Activated CD4-positive, alpha-beta T cell treated with anti-CD3 and anti-CD28 coated beads for 48 hours (primary cell): ENCODE measurements around the gene NCAM1.
A peak's percentile ranks its signal among the peaks of the same experiment; 100 is the strongest.

Source experiments
- DNase-seq: peaks from one replicate; pipeline ENCODE4 v3.0.0-alpha.2; 2020

NCAM1 gene

DNA sequence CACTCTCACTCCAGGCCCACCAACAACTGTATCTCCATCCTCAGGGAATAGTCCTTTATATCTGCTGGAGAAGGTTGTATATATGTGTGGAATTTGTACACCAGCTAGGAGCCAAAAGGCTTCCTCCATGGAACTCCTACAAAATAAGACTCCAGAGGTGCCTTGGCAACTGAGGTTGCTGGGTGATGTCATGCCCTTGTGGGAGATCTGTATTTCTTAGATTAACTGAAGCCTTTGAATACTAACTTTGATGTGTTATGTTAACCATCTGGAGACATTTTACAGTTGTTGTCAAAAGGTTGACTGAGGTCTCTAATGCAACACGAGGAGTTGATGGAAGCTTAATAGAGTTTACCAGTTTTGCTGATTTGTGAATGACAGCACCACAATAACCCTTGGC lies 213.7 kb downstream of the NCAM1 start:
- DNase-seq: no peak

DNA sequence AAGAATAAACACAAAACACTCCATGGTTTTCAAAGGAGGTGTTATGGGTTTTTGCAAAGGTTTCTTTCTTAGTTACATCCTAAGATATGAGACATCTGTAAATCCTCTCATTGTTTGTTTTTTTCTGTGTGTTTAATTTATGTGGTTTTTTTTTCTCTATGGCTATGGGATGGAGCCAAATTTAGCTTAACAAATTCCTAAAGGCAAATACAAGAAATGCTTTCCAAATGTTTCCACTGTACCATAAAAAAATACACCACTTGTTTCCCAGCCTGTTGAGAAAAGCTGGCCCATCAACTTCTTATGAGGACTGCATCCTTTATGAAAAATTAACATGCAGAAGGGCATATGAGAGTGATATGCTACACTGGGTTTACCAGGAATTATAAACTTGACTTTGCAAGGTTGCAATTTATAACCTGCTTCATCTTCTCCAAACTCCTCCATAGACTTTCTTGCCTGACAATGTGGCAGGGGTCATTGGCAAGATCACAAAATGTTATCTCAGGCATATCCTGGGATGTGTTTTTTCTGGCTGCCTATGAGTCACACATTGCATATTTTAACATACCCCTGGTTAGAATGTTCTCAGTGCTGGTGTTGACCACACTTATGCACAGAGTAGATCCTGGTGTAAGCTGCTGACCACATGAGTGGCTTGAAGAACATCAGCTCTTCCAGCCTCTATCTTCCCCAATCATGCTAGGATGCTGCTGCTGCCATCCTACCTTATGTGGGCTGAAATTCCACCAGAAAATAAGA lies 215.6 kb downstream of the NCAM1 start:
- DNase-seq: no peak

DNA sequence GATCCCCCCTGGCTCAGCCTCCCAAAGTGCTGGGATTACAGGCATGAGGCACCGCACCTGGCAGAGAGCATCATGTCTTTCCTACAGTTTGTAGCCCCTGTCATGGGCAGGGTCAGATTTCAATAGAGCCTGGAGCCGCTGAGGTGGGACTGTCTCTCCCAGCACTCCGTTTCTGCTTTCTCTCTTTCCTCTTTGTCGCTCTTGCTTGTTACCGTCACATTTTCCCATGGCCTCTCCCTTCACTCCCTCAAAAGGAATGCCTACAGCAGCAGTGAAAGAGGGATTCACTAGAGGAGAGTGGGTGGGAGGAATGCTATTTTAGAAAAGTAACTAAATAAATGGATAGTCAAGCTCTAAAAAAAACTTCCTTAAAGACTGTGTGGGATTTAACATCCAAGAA lies 216.5 kb downstream of the NCAM1 start:
- no peak for DNase-seq

DNA sequence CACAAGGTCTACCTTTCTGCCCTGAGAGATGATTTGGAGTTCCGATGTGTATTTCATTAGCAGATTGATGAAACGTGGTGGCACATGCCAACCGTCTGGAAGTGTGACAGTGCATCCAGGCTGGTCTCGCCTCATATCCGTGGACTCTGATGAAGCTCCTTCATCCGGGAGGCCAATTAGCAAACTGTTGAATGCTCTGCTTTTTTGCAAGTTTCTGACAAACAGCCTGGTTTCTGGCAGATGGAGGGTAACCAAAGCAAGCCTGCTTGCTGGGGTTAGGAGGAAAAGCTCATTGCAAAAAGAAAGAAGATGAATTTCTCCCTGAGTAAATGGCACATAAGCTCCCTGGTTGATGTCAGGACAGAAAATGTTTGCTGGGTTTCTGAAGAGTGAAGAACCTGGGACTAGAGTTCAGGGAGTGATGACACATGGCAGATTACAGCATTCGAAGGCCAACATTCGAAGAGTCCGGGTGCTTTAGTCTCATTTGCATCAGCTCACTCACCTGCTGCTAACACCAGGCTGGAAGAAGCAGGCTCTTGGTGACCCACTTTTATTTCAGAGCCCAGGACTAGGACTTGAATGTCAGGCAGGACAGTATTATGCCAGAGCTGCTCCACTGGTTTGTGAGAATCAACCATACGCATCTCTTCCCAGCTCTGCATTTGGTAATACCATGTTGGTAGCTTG lies 217.3 kb downstream of the NCAM1 start:
- no peak for DNase-seq

DNA sequence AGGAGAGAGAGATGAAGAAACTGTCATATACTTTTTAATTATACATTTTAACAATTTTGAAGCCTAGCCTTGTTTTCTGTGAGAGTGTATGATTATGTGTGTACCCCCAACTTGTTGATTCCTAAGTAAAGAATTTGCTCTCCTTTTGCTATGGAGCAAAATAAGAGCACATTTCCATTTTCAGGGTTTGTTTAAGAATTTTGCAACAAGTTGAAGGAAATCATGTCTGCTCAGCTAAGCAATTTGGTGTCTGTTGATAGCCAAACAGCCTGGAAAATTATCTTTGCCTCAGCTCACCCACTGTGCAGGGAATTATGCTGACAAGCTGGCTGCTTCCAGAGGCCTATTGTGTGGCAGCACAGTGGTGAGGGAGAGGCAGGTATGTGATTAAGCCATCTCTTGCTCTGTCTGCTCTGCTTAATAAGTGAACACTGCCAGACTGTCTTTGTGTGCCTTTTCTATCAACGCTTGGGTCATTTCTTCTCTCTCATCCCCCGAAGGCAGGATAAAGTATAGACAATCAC lies 218.0 kb downstream of the NCAM1 start:
- DNase-seq: no peak

DNA sequence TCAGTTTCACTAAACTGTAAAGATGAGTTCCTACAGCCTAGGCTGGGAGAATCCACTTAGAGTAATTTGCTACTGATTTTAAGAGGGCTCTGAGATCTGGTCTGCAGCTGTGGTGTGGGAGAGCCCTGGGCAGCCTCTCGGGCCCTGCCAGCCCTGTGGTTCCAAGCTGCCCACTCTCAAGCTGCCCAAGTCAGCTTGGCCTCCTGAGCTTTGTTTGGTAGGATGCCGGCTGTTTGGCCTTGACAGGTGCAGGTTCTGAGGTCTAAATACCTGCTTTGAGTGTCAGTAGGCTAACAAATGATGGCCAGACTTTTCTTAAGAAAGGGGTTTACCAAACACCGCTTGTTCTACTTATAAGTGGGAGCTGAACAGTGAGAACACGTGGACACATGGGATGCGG lies 219.9 kb downstream of the NCAM1 start:
- no peak for DNase-seq

DNA sequence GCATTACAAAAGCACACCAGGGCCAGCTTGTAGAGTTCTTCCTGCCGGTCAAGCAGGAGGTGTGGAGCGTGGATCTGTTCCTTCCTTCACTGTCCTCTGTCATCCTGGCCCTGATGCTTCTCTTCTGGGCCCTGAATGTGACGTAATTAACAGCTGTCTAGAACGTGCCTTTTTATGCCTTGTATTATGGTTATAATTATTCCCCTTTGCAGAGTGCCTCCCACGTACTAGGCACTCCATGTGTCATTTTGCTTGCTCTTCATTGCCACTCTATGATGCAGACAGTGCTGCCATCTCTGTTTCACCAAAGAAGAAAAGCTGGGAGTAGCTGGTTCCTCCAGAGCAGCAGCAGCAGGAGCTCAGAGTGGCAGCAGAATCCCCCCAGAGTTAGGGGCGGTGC lies 221.1 kb downstream of the NCAM1 start:
- no peak for DNase-seq

DNA sequence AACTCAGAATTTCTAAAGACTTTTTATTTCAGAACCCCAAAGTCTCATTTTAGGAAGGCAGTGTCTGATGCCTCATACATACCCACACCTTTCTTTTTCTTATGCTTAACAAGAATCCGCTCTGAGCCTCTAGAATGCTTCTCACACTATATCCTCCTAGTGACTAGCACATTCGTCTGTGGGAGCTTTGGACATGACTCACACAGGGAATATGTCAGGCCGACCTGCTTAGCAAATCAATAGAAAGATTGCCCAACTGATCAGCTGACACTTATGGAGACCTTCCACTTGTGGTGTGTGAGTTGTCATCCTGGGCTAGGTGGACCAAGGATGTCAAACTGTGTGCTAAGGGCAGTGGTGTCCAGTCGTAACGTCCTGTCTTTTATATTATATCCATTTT lies 223.3 kb downstream of the NCAM1 start:
- DNase-seq: no peak

DNA sequence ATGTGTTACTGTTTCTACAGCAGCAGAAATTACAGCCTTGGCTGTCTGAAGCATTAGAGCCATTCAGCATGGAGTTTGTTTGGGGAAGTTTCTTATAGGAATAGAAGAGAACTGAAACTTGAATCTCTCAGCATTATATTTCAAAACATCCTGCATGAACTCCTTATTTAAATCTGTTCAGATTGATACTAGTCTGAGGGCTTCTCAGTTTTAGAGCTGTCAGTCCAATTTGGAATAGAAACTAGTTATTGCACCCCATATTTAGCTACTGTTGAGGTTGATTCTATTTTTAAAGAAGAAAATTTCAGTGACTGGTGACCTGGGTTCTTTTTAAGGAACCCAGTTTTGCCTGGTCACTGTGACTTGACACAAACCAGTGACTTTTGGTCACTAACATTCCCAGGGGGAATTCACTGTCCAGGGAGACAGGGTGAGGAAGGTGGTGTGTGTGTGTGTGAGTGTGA lies 227.2 kb downstream of the NCAM1 start:
- DNase-seq: no peak

DNA sequence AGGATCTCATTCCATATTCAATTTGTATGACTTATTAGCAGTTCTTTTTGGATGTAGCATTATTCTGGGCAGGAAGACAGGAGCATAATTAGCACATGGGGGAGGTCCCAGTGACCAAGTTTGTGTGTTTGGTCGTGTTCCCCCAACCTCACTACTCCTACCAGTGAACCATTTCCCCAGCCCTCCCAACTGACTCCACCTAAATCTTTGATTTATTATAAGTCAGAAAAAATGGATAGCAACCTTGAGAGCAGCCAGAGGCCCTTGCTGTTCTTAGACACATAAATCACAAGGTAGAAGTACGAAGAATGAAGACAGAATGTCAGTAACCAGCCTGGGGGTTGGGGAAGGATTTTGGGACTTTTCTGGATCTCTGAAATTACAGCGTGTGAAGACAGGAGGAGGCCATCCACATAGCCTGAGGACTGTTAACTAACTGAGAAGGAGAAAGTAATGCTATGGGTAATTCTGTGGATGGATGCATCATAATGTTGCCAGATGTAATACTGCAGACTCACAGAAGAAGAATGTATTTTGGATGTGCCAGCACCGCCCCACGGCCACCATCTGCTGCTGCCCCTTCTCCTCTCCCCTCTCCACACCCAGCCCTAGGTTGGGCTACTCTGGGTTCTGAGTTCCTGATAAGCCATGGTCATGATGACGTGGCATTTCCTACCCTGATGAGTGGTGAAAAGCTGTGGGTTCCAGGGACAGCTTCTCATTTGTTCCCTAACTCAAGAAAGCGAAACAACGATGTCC lies 228.9 kb downstream of the NCAM1 start:
- peak; percentile 6 for DNase-seq

DNA sequence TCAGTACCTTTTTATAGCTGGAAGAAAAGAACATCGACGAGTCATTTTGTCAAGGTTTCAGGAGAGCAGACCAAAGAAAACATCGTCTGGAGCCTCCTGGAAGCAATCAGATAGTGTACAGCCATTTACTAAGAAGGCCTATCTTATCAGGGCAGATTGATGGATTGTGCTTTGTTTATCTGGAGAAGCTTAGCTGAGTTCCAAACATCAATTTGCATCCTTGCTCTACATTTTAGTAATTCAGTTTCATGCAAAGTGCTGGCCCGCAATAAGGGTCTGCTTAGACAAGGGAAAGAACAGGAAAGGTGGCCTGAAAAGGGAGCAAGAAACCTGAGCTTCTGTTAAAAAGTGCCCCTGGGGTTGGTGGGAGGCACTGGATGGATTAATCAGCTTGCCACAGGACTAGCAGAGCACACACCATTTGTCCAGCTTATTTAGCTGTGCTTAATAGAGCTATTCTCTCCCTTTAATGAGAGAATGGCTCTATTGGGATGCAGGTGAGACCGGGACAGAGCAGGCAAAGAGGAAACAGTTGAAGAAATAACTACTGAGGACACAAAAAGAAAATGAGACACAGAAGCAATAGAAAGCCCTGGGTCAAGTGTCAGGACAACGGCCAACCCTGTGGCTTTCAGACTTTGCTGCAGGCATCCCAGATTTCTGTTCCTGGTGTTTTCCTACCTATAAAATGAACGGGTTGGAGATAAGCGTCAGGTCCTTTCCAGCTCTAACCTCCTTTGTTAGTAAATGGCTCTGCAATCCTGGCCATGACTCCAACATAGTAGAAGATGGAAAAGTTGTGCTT lies 231.1 kb downstream of the NCAM1 start:
- no peak for DNase-seq

DNA sequence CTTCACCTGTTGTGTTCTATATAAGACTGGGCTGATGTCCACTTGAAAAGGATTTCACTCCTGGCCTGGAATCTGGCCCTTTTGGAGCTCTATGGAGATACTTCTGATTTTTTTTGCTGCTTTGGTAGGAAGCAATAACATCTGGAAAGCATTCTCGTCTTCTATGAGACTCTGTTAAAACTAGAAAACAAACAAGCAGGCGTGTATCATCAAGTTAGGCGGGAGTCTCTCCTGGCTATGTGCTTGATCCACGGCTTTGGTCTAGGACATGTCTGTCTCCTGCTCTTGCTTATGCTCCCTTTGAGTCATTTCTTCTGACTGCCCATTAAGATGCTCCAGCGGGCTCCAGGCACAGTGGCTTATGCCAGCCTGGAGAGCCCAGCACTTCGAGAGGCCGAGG lies 231.8 kb downstream of the NCAM1 start:
- DNase-seq: no peak

DNA sequence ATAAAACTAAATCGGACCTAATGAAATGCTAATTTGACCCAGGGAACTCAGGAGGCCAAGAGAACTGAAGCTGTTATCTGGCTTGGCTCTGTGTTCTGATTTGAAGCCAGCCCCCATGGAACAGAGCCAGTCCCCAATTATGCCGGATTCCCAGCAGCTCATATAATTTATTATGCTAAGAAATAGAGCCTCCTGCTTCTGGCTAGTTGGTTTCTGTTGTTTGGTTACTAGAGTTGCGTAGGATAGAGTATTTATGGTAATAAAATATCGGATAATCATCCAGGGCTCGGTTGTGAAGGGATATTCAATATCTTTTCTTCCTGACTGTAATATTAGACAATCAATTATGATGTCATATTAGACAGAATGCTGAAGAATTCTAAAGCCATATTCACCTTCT lies 232.7 kb downstream of the NCAM1 start:
- no peak for DNase-seq

DNA sequence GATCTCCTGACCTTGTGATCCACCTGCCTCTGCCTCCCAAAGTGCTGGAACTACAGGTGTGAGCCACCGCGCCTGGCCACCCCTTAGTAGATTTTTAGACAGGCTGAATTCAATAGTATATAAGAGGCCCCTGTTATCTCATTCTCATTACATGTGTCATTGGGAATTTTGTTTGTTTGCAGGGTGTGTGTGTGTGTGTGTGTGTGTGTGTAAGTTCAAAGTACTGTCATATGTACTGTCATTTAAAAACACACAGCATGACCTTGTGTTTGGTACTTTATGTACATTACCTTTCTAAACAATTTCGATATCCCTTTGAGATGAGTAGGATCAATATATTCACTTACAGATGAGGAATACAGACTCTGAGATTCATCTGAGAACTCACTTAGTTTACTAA lies 234.5 kb downstream of the NCAM1 start:
- no peak for DNase-seq

DNA sequence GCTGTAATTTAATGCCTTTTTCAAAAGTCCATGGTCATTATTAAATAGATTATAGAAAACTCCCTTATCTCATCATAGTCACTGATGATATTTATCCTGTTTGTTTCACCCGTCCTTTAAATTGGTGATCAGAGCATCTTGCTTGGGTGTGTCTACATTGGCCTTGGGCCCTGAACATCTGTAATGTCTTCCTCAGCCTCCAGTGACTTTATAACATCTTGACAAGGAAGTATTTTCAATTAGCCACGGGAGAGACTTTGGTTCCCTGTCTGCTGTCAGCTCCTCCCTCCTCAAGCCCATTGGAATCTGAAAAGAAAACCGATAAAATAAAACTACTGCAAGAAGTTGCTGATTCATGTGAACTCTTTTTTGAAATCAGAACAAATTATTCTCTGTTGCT lies 236.2 kb downstream of the NCAM1 start:
- DNase-seq: no peak

DNA sequence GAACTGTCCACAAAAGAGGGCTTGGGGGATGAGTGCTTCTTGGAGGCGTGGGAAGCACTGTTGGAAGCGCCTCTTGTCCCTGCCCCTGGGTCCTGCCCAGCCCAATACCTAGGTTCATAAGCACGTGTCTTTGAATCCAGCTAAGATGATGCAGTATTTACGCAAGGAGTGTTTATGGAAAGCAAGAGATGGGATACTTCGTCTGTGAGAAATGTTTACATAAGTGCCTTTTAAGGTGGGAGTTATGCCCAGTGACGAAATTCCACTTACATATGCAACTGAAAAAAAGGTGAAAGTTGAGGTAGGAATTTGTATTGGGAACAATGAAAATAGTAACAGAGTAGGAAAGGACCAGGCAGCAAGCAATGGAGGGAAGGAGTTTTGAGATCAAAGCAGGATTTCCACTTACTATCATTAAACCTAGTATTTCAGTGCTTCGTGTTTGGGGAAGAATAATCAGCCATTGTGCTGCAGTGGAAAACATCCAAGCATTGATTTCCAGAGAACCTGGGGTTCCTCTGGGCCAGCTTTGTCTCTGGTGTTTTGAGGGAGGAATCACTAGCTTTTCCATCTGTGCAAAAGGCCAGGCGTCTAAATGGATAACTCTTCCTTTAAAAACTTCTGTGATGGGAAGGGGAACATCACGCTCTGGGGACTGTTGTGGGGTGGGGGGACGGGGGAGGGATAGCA lies 237.9 kb downstream of the NCAM1 start:
- DNase-seq: no peak

DNA sequence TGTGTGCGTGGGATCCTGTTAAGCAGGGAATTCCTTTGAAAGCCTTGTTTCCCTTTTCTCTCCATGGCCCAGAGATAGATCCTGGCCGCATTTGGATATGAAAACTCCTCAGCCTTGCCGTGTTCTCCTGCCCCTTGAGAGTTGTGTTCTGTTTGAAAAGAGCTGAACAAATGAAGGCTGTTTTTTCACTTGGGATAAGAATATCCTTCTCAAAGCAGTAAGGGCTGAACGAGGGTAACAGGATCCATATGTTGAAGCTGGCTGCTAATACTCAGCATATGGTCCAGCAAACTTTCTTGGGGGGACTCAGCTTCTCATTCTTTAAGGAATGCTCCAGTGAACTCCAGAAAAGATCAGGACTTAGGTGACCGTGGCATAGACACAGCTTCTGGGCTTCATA lies 238.6 kb downstream of the NCAM1 start:
- DNase-seq: no peak

DNA sequence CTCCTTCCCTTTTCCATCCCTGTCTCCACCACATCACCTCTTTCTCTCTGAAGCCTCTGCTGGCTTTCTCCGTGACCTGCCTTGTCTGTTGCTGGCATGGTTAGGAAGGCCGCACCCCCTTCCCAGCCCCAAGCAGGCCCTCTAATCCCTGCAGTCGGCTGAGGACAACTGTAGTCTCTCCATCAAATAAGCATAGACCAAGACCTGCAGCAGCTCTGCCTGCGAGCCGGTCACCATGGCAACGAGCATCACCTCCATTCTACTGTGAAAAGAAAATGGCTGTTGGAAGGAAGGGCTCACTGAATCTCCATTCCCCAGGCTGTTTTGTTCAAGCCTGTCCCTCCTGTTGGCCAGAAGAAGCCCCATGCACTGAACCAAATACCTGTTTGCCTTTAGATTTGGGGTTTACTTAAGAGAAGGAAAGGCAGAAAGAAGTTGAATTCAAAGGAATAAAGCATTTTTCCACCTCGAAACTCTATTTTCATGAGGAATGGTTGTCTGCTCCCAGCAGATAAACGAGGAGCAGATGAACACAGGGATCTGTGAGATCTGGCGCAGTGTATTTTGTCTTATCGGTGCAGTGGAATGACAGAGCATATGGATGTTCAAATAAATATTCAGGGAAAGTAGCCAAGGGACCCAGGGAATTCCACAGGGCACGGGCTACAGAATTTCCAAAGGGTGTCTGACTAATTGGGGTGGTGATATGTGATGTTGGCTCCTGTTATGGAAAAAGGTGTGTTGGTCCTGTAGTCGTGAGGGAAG lies 240.0 kb downstream of the NCAM1 start:
- no peak for DNase-seq

DNA sequence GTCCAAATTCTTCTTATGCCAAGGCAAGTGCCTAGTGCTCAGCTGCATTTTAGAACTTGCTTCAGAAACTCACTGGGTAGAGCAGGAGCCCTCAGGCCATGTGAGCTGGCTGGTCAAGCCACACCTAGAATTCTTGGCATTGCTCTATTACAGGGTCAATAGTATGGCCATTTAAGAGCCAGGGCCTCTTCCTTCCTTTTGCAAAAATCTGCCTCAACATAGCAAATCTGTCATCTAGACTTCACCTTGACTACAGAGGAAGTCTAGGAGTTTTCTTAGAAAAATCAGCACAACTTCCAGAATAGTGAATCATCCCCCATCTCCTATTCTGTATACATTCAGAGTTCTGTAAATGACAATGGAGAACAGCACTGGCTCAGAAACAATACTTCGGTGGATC lies 241.2 kb downstream of the NCAM1 start:
- no peak for DNase-seq

DNA sequence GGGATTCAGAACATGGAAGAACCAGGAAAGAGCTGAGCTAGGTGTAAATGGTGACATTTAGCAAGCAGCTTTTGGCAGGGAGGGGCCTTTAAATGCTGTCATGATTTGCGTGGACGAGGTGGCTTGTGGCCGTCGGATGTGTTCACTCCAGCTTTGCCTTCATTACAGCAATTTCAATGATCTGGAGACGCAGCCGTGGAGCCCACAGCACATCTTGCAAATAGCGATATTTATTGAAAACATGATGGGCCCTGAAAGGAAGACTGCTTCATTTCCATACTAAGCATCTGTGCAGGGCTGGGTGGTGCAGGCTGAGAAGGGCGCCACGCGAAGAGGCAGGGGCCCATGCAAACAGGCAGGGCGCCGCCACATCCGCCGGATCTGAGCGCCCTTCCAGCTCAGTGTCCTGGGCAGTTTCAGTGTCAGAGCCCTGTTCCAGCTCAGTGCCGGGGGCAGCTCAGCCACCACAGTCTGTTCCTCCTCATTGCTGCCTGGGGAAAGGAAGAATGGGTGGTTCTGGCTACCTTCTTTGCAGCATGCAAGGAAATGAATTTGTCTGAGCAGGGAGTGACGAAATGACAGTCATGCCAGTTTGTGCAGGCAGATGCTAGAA lies 242.0 kb downstream of the NCAM1 start:
- DNase-seq: no peak

DNA sequence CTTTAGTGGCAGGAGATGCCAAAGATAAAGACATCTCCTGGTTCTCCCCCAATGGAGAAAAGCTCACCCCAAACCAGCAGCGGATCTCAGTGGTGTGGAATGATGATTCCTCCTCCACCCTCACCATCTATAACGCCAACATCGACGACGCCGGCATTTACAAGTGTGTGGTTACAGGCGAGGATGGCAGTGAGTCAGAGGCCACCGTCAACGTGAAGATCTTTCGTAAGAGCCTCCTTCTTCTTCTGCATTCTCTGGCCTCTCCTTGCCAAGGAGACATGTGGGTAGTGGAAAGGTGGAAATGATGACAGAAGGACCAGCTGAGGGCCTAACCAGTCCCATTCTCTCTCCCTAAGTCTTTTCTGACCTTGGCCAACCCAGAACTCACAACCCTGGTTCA lies 243.1 kb downstream of the NCAM1 start:
- no peak for DNase-seq
